ENCODE measurements around the gene USF2. TPM values are rescaled to one million over a fixed set of nuclear protein-coding genes. Genes with fewer than 3 reads are reported as not detected.

The USF2 gene
- total RNA-seq, 4 donors from 2014 or later, result 98.5 to 172 (median 128) TPM

DNA sequence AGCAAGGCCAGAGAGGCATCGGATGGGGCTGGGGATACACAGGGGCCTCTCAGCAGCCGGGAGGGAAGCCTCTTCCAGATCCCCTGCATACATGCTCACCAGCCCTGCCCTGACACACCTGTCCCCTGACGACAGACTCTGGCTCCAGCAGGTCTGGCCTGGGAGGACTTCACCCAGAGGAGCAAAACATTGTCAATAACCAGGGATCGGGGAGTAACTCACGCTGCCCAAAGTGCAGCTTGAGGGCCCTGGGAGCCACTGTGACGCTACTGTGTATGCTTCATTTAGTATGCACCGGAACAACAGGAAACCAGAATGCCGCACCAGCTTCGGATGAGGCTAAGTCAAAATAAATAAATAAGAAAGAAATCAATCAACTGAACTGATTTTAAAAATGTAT is 47.8 kb downstream of the USF2 start:
- Histone ChIP-seq H3K27me3 (no peaks in the 10 kb centered on the region), H3K4me1 (peaks cover 0 to 17% (median 2%) of the 10 kb centered on the region in 4 donors), H3K36me3 (peaks cover 0 to 8% (median 0%) of the 10 kb centered on the region in 3 donors), H3K4me3 (no peak overlapping the region), H3K27ac (no peak overlapping the region), H3K9me3 (no peaks in the 10 kb centered on the region)
- TF ChIP-seq, protein P1, sequence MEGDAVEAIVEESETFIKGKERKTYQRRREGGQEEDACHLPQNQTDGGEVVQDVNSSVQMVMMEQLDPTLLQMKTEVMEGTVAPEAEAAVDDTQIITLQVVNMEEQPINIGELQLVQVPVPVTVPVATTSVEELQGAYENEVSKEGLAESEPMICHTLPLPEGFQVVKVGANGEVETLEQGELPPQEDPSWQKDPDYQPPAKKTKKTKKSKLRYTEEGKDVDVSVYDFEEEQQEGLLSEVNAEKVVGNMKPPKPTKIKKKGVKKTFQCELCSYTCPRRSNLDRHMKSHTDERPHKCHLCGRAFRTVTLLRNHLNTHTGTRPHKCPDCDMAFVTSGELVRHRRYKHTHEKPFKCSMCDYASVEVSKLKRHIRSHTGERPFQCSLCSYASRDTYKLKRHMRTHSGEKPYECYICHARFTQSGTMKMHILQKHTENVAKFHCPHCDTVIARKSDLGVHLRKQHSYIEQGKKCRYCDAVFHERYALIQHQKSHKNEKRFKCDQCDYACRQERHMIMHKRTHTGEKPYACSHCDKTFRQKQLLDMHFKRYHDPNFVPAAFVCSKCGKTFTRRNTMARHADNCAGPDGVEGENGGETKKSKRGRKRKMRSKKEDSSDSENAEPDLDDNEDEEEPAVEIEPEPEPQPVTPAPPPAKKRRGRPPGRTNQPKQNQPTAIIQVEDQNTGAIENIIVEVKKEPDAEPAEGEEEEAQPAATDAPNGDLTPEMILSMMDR (IDR thresholded peaks at IDR 0.05), result no peak
- TF ChIP-seq EP300 (IDR thresholded peaks at IDR 0.05) (no peak), POLR2A (IDR thresholded peaks at IDR 0.05) (no peak)
- WGBS, 2 donors, result 82 to 88% methylated on average over 9 of the region's 9 CpGs
- DNase-seq (ENCODE audit: low spot score in 2 of 2), result no peak

GRCh38 chr19:35317464-35318043 is 48.8 kb downstream of the USF2 start:
- no peaks in the 10 kb centered on the region for H3K27me3 ChIP-seq
- peaks cover 0 to 9% (median 2%) of the 10 kb centered on the region in 4 donors for H3K4me1 ChIP-seq
- 48 to 64% methylated on average over 7 of the region's 7 CpGs for WGBS, 2 donors
- no peak overlapping the region for H3K4me3 ChIP-seq
- peak in 1 of 2 donors; percentile 19 for DNase-seq (ENCODE audit: low spot score in 2 of 2)
- H3K9me3 ChIP-seq, result peaks cover 0 to 4% (median 0%) of the 10 kb centered on the region in 4 donors
- TF ChIP-seq EP300 (IDR thresholded peaks at IDR 0.05) (peak in 1 of 2 donors; percentile 36), POLR2A (IDR thresholded peaks at IDR 0.05) (no peak)
- peak overlapping the region in 3 of 4 donors; percentile 26 to 49 (median 27) for H3K27ac ChIP-seq
- H3K36me3 ChIP-seq, result no peaks in the 10 kb centered on the region

DNA sequence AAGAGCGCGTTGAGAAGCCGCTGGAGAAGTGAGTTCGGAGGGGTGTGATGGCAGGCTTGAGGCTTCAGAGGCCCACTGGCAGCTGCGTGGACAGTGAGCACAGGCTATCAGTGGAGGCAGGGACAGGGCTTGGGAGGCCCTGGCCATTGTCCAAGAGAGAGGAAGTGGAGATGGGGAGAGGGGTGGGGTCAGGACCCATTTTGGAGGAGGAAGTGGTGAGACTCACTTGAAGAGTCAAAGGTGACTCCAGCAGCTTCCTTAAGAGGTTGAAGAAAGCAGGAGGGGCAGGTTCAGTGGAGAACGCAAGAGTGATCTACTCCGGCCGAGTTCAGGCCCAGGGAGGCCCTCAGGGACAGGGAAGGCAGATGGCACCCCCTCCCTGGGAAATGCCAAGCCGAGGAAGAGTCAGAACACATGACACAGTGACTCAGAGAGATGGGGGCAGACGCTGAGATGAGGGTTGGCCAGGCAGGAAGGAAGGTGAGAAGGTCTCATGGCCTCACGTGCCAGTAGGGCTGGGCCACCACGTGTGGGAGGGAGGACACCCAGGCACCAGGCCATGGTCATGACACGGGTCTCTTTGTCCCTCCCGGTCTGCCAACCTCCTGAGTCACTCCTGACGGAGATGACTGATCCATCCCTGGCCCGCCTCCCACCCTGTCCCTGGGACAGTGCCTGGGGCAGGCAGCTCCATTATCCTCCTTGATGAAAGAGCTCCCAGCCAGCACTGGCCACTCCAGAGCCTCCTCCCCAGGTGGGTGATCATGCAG is 50.1 kb downstream of the USF2 start:
- peak in 1 of 2 donors; percentile 33 for DNase-seq (ENCODE audit: low spot score in 2 of 2)
- TF ChIP-seq, protein P1 (IDR thresholded peaks at IDR 0.05), result no peak
- TF ChIP-seq POLR2A (IDR thresholded peaks at IDR 0.05) (no peak), EP300 (IDR thresholded peaks at IDR 0.05) (peak; percentile 13 to 73)
- H3K36me3 ChIP-seq, result no peaks in the 10 kb centered on the region
- H3K27ac ChIP-seq, result peak overlapping the region in 2 of 4 donors; percentile 61 to 65
- WGBS, 2 donors, result 41 to 48% methylated on average over 14 to 16 of the region's 16 CpGs
- peaks cover 0 to 4% (median 0%) of the 10 kb centered on the region in 4 donors for H3K9me3 ChIP-seq
- peaks cover 0 to 9% (median 2%) of the 10 kb centered on the region in 4 donors for H3K4me1 ChIP-seq
- H3K4me3 ChIP-seq, result no peak overlapping the region
- H3K27me3 ChIP-seq, result no peaks in the 10 kb centered on the region

GRCh38 chr19:35320065-35320713 is 51.4 kb downstream of the USF2 start:
- Histone ChIP-seq H3K4me1 (peaks cover 0 to 9% (median 2%) of the 10 kb centered on the region in 4 donors), H3K36me3 (no peaks in the 10 kb centered on the region), H3K27me3 (no peaks in the 10 kb centered on the region), H3K4me3 (no peak overlapping the region), H3K9me3 (peaks cover 0 to 4% (median 0%) of the 10 kb centered on the region in 4 donors), H3K27ac (peak overlapping the region in 1 of 4 donors; percentile 29)
- no peak for DNase-seq (ENCODE audit: low spot score in 2 of 2)
- 63 to 67% methylated on average over 12 of the region's 12 CpGs for WGBS, 2 donors
- TF ChIP-seq, protein P1 (IDR thresholded peaks at IDR 0.05), result no peak
- TF ChIP-seq POLR2A (IDR thresholded peaks at IDR 0.05), result no peak

DNA sequence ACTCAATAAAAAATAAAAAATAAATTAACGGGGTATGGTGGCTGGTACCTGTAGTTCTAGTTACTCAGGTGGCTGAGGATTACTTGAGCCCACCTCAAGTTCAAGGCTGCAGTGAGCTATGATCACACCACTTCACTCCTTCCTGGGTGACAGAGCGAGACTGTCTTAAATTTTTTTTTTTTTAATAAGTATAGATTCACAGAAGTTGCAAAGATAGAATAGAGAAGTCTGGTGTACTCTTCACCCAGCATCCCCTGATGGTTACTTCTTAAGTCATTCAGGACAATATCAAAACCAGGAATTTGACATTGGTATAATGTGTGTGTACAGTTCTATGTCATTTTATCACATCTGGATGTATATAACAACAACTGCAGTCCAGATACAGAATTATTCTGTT is 52.5 kb downstream of the USF2 start:
- 84 to 89% methylated on average over 2 of the region's 2 CpGs for WGBS, 2 donors

More for the DNA sequence above, 52.5 kb downstream of the USF2 start:
- H3K4me1 ChIP-seq, result peaks cover 0 to 9% (median 2%) of the 10 kb centered on the region in 4 donors
- no peak for DNase-seq (ENCODE audit: low spot score in 2 of 2)
- no peak overlapping the region for H3K4me3 ChIP-seq
- TF ChIP-seq, protein P1 (IDR thresholded peaks at IDR 0.05), result no peak
- no peak for TF ChIP-seq EP300 (IDR thresholded peaks at IDR 0.05)
- no peak for TF ChIP-seq POLR2A (IDR thresholded peaks at IDR 0.05)
- H3K36me3 ChIP-seq, result no peaks in the 10 kb centered on the region
- H3K27ac ChIP-seq, result no peak overlapping the region
- no peaks in the 10 kb centered on the region for H3K27me3 ChIP-seq
- H3K9me3 ChIP-seq, result peaks cover 0 to 4% (median 0%) of the 10 kb centered on the region in 4 donors
